ENCODE results near the gene FARP1.

FARP1 gene

GRCh38 chr13:98386637-98387036 lies 243.7 kb downstream of the FARP1 start:
- no peak for DNase-seq (ENCODE audit: low read depth)
- no peak for TF ChIP-seq CTCF (conservative IDR thresholded peaks at IDR 0.05; ENCODE audit: control insufficient read depth, insufficient read depth, low read depth, low read length)
- no peak overlapping the region for H3K4me3 ChIP-seq (ENCODE audit: control insufficient read depth, low read depth, low read length)

GRCh38 chr13:98389319-98389718 lies 246.4 kb downstream of the FARP1 start:
- TF ChIP-seq CTCF (conservative IDR thresholded peaks at IDR 0.05; ENCODE audit: control insufficient read depth, insufficient read depth, low read depth, low read length) = no peak
- peak; percentile 48 for DNase-seq (ENCODE audit: low read depth)
- H3K4me3 ChIP-seq (ENCODE audit: control insufficient read depth, low read depth, low read length) = no peak overlapping the region

- DNase-seq (ENCODE audit: low read depth) = peak; percentile 82
- H3K4me3 ChIP-seq (ENCODE audit: control insufficient read depth, low read depth, low read length) = no peak overlapping the region
- no peak for TF ChIP-seq CTCF (conservative IDR thresholded peaks at IDR 0.05; ENCODE audit: control insufficient read depth, insufficient read depth, low read depth, low read length)
Observed at GRCh38 chr13:98390086-98390715, 247.3 kb downstream of the FARP1 start.

GRCh38 chr13:98393873-98394272 lies 251.0 kb downstream of the FARP1 start:
- no peak for TF ChIP-seq CTCF (conservative IDR thresholded peaks at IDR 0.05; ENCODE audit: control insufficient read depth, insufficient read depth, low read depth, low read length)
- no peak overlapping the region for H3K4me3 ChIP-seq (ENCODE audit: control insufficient read depth, low read depth, low read length)
- no peak for DNase-seq (ENCODE audit: low read depth)

GRCh38 chr13:98394820-98395510 lies 252.1 kb downstream of the FARP1 start:
- TF ChIP-seq CTCF (conservative IDR thresholded peaks at IDR 0.05; ENCODE audit: control insufficient read depth, insufficient read depth, low read depth, low read length) = no peak

GRCh38 chr13:98396071-98396710 lies 253.3 kb downstream of the FARP1 start:
- TF ChIP-seq CTCF (conservative IDR thresholded peaks at IDR 0.05; ENCODE audit: control insufficient read depth, insufficient read depth, low read depth, low read length) = no peak
- DNase-seq (ENCODE audit: low read depth) = peak; percentile 39
- H3K4me3 ChIP-seq (ENCODE audit: control insufficient read depth, low read depth, low read length) = no peak overlapping the region

More at GRCh38 chr13:98394820-98395510, 252.1 kb downstream of the FARP1 start:
- H3K4me3 ChIP-seq (ENCODE audit: control insufficient read depth, low read depth, low read length) = no peak overlapping the region
- DNase-seq (ENCODE audit: low read depth) = no peak
